HUDEP-2 (cell line): ENCODE data around the gene FOXC1.
A peak's percentile ranks its signal among the peaks of the same experiment; 100 is the strongest.

Source experiments
- DNase-seq, 76 experiments: peaks; one replicate each; lab custom pipeline; 2025; ENCODE audit not compliant: unreplicated experiment in 76 of 76; lab: John Stamatoyannopoulos, UW

The FOXC1 gene

GRCh38 chr6:1609648-1610496 is at the start of gene FOXC1:
FOXC1 (plus strand) TSS chr6:1609915; CDS start chr6:1610446, 531 bp downstream.
- DNase-seq = peak in 49 of 76 experiments; percentile 9 to 71 (median 38)

DNA sequence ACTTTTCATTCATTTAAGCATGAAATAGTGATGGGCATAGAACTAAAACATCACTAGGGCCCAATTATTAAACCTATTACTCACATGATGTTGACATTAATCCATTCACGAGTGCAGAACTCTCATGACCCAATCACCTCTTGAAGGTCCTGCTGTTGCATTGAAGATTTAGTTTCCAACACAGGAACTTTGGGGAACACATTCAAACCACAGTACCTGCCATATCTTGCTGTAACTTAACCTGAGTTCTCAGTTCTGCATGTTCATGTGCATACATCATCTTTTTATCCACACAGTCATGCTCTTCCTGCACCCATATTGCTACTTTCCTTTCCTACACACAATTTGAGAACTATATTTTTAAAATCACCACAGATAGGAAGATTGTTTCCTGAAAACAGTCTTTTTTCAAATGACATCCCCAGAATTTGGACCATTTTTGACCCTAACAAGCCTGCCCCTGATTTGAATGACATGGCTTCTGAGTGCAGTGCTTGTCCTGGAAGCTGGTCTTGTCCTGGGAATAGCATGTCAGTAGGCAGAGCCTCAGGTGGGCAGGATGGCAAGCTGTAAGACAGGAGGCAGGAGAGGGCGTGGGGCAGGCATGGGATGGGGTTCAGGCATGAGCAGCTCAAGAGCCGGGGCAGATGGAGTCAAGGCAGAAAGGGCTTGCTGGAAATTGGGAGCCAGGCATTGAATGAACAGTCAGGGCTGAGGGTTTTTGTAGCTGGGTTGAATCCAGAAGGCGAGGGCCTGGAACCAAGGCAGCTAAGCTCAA is 49.2 kb upstream of the FOXC1 start:
- no peak for DNase-seq

GRCh38 chr6:1561355-1561754 is 48.4 kb upstream of the FOXC1 start:
- DNase-seq = no peak

DNA sequence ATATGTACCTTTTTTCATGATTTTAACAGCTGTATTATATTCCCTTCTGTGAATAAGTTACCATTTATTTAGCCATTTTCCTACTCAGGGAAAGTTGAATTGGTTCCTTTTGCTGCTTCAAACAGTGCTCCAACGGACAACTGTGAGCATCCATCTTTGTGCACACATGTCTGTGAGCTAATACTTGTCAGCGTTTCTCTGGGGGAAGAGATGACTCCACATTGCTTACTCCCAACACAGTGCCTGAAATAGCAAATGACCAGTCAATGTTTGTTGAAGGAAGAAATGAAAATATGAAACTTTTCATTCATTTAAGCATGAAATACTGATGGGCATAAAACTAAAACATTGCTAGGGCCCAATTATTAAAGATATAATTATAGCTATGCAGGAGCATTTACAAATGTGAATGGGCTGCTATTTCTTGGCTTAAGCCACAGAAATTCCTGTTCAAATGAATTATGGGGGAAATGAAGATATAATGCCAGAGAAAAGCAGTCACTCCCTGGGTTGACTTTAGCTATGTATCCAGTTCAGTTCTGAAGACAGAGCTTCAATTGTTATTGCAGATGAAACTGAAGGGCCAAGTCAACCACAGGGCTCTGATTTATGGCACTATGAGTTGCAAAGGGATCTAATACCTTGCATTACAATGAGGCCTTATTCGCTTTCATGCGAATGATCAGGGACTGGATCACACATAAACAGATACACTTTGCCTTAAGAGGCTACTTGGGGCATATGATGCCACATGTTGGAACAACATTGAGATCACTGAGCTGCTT is 47.4 kb upstream of the FOXC1 start:
- no peak for DNase-seq

GRCh38 chr6:1569377-1569776 is 40.3 kb upstream of the FOXC1 start:
- DNase-seq = no peak

DNA sequence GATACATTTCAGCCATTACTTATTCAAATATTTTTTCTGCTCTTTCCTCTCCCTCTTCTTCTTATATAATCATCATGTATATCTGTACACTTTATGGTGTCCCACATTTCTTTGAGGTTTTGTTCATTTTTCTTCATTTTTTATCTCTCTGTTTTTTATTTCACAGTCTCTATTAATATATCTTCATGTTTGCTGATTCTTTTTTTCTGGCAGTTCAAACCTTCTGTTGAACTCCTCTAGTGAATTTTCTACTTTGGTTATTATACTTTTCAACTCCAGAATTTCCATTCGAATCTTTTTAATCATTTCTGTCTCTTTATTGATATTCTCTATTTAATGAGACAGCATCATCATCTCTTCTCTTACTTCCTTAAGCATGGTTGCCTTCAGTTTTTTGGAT is 38.9 kb upstream of the FOXC1 start:
- no peak for DNase-seq

DNA sequence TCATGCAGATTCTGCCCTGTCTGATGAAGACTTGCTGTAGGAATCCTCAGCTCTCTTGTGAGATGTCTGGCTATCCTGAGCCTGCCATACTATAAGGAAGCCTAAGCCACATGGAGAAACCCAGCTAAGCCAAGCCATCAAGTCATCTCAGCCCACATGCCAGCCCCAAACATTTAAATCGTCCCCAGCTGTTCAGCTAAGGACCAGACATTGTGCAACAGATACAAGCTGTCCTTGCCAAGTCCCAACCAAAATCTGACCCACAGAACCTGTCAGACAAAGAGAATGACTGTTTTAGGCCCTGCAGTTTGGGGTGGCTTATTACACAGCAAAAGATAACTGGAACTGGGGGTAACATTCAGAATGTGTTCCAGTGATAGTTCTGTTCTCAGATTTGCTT is 36.8 kb upstream of the FOXC1 start:
- DNase-seq = no peak

- no peak for DNase-seq
Measured at GRCh38 chr6:1574083-1574761, 35.5 kb upstream of the FOXC1 start.

- DNase-seq = no peak
Measured at GRCh38 chr6:1574890-1575209, 34.9 kb upstream of the FOXC1 start.

GRCh38 chr6:1575210-1576041 is 34.3 kb upstream of the FOXC1 start:
- no peak for DNase-seq

DNA sequence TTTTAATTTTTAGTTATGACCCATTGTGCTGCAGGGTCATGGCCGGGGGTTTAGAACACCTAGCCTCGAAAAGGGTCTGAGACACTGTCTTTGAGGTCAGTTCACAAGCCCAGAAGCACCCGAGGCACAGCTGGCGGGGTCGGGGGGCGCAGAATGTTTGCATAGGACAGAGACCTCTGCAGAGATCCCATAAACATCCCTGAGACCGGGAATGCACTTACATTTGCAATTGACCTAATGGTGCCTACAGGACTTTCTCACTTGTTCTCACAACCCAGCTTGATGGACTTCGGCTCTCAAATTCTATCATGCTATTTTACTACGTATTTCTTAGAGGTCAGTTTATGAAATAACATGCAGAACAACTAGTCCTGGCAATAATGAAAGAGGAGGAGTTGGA is 33.5 kb upstream of the FOXC1 start:
- DNase-seq = no peak

DNA sequence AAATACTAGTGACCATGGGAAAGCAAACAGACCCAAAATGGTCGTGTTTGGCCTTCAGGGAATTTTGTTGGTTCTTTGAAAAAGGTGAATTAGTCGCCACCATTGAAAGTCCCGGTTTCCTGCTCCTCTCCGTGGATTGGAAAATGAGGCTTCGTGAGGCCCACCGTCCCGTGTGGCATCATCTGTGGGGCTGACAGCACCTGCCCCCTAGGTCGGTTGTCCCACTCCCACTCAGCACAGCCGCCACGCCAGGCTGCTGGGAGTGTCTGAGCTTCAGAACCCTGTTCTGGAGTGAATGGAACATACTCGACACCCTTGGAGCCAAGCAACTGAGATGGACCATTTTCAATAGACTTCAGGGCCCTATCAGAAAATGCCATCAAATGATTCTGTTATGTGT is 33.0 kb upstream of the FOXC1 start:
- DNase-seq = no peak

GRCh38 chr6:1577146-1577680 is 32.5 kb upstream of the FOXC1 start:
- DNase-seq = no peak

GRCh38 chr6:1577896-1578745 is 31.6 kb upstream of the FOXC1 start:
- no peak for DNase-seq

GRCh38 chr6:1579096-1579495 is 30.6 kb upstream of the FOXC1 start:
- no peak for DNase-seq

DNA sequence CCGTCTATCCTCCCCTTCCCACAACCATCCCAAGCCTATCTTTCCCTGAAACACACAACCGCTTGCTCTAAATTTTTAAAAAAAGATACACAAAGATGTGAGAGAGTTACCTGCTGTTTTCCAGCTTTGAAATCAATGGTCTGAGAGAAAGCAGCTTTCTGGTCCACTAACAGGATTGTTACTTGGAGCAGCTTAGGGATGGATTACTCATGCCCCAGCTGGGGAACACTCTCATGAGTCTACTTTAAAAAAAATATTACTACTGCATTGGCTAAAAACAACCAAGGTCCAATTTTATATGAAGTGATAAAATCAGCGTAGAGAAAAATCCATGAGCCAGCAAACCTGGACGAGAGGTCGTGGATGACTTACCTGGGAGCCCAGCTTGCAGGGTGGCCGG is 29.6 kb upstream of the FOXC1 start:
- no peak for DNase-seq

DNA sequence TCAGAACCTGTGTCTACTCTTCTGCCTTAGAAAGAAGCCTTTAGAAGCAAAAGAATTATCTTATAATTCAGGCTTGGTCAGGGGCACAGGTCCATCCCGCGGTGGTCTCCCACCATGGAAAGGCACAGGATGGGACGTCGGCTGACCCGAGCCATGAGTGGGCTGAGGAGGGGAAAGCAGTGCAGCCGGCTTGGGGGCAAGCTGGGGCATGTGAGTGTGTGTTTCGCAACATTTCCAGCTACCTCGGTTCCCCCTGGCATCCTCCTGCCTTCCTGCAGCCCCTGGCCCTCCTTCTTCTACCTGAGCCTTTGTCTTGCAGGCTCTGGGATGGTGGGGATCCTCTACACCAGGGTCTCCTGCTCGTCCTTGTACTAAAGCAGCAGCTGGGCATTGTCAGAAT is 29.1 kb upstream of the FOXC1 start:
- DNase-seq = no peak

DNA sequence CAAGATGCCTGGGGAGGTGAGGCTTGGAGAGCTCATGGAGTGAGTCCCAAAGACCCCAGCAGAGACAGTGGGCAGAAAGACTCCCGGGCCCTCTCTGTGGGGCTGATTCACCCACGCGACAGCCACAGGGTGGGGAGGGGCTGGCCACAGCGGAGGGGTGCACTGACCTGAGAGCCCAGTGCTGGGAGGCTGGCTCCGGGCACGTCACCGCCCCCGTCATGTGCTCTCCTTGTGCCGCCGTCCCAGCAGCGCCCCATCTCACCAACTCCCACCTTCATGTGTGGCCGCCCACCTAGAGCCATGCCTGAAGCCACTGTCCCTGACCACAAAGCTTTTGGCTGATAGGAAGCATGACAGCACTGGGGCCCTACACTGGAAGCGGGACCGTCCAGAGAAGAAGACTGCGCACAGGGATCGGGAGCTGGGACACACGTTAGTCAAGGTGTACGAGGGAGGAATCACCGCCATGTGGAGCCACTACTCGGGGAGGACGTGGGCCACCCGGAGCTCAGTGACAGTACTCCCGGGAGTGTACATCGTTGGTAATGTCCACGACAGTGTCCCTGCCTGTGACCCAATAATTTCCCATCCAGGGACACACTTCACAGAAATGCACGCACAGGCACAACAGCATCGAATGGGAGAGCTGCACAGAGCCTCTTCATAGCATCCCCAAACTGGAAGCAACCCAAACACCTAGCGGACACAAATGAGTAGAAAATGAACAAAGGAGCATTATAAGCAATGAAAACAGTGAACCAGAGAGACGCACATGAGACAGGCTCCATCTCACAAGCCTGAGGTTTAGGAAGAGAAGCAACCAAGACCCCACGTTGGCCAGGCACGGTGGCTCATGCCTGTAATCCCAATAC is 28.4 kb upstream of the FOXC1 start:
- no peak for DNase-seq
